Ovary (tissue), 9 donors: ENCODE measurements around the gene APPL2. TPM values are rescaled to one million over a fixed set of nuclear protein-coding genes. Genes with fewer than 3 reads are reported as not detected.

ENCODE experiments used
- DNase-seq, 5 donors: peaks; one replicate each; pipeline ENCODE4 v3.0.0-alpha.2; 2019 to 2020
- H3K27ac ChIP-seq, 2 donors: fragments of 200-600 bp; one replicate each; pipeline versions ENCODE4 v1.5.1 to v1.8.0; 2019 to 2022
- H3K27me3 ChIP-seq: fragments of 200-600 bp; one replicate; pipeline ENCODE4 v1.8.0; 2022
- H3K36me3 ChIP-seq: fragments of 200-600 bp; sonication (generic); one replicate; pipeline ENCODE4 v1.5.1; 2019
- H3K4me1 ChIP-seq: one replicate; pipeline ENCODE4 v1.8.1; 2013; ENCODE audit warnings: mild to moderate bottlenecking, moderate library complexity; ENCODE audit not compliant: insufficient read depth
- H3K4me3 ChIP-seq: fragments of 200-600 bp; sonication (generic); one replicate; pipeline ENCODE4 v1.5.1; 2017
- H3K9me3 ChIP-seq, 2 donors: fragments of 200-600 bp in 1 of 2; sonication (generic) in 1 of 2; one replicate each; pipeline versions ENCODE4 v1.5.1 to v1.8.1; 2013 to 2019; ENCODE audit warnings: mild to moderate bottlenecking in 1 of 2, moderate library complexity in 1 of 2
- CTCF ChIP-seq, 3 donors: fragments of 450-650 bp in 2 of 3; fragments of 200-600 bp in 1 of 3; IDR thresholded peaks; one replicate each; pipeline versions ENCODE4 v1.5.1 to v1.8.0; 2016 to 2022; ENCODE audit warnings: antibody characterized with exemption in 3 of 3, mild to moderate bottlenecking in 1 of 3
- EP300 ChIP-seq: sonication (generic); formaldehyde crosslinking; IDR thresholded peaks from one replicate; pipeline ENCODE4 v1.6.1; 2017; ENCODE audit warnings: antibody characterized with exemption
- POLR2A ChIP-seq: fragments of 450-650 bp; IDR thresholded peaks from one replicate; pipeline ENCODE4 v1.6.1; 2017; ENCODE audit warnings: antibody characterized with exemption, mild to moderate bottlenecking, moderate library complexity
- WGBS, 3 donors: extraction: QIAGEN DNeasy Blood & Tissue Kit in 1 of 3; methylation state at CpG; one replicate each; pipeline versions ENCODE4 v1.1.5 to v1.1.7; 2013 to 2017; 5-methylcytosine and 5-hydroxymethylcytosine counted together
- intact Hi-C, 4 donors: fragments of 100-400 bp; cut with DNase I; formaldehyde crosslinking; loops; one replicate each; pipeline versions ENCODE4 v1.11.0 to v1.15.1; 2022 to 2023
- polyA plus RNA-seq, 2 donors: library from polyadenylated mRNA; stranded (reverse); fragments of 200-250 nt in 1 of 2; fragments of 350-450 nt in 1 of 2; fragmentation: Illumina TruSeq in 1 of 2; extraction: RNeasy Lipid Tissue Mini Kit (QIAGEN cat#74804) in 1 of 2; gene quantifications; one replicate each; pipeline ENCODE4 v1.2.3, GENCODE V29; 2013 to 2014
- total RNA-seq, 7 donors: library from RNA; depleted of rRNA in 2 of 7; stranded (reverse); fragments of >200 nt in 2 of 7; fragmentation: NEBNext Ultra II Directional in 3 of 7; extraction: Animal tissue kit (Norgen Biotek cat#: 25700) in 3 of 7; gene quantifications; one replicate each; pipeline versions ENCODE4 v1.1.0 to v1.2.4, GENCODE V29; 2016 to 2023
- donor health status: DM: no; HTN: no; CAD: no; lungs with moderate emphysema.
- donor health status: DM: no; HTN: no; CAD: no.
- donor health status: Bipolar disorder and iron deficiency.
- donor health status: DM: yes; HTN: yes; CAD: no.
- donor health status: DM: no; HTN: no; CAD: no.
- donor health status: DM: yes; HTN: yes; CAD: no.

The APPL2 gene
- total and polyA plus RNA-seq, 9 donors, result 27.4 to 66.2 (median 36.2) TPM

- intact Hi-C loops, result no loop called here
- TF ChIP-seq EP300, result no peak
- no peak for TF ChIP-seq POLR2A
- no peak for TF ChIP-seq CTCF (IDR thresholded peaks at IDR 0.05)
- Histone ChIP-seq H3K36me3 (no peaks in the 10 kb centered on the region), H3K4me3 (no peak overlapping the region), H3K27ac (no peak overlapping the region), H3K27me3 (no peaks in the 10 kb centered on the region), H3K4me1 (no peaks in the 10 kb centered on the region), H3K9me3 (no peaks in the 10 kb centered on the region)
- no peak for DNase-seq
- WGBS, 3 donors, result 66 to 73% (median 71%) methylated on average over 4 of the region's 4 CpGs
These were observed 34.8 kb upstream of the APPL2 start for GRCh38 chr12:105270671-105271255.

GRCh38 chr12:105267711-105268110 is 31.7 kb upstream of the APPL2 start:
- no peaks in the 10 kb centered on the region for H3K9me3 ChIP-seq

GRCh38 chr12:105264771-105265170 is 28.8 kb upstream of the APPL2 start:
- no peaks in the 10 kb centered on the region for H3K27me3 ChIP-seq
- no peaks in the 10 kb centered on the region for H3K4me1 ChIP-seq
- intact Hi-C loops, result no loop called here
- no peak overlapping the region for H3K27ac ChIP-seq
- no peaks in the 10 kb centered on the region for H3K9me3 ChIP-seq
- WGBS, 3 donors, result 85 to 93% (median 86%) methylated on average over 4 of the region's 4 CpGs
- TF ChIP-seq CTCF (IDR thresholded peaks at IDR 0.05) (no peak), EP300 (no peak), POLR2A (no peak)
- no peaks in the 10 kb centered on the region for H3K36me3 ChIP-seq
- no peak overlapping the region for H3K4me3 ChIP-seq
- DNase-seq, result no peak

More at GRCh38 chr12:105267711-105268110, 31.7 kb upstream of the APPL2 start:
- 82 to 88% (median 87%) methylated on average over 4 of the region's 4 CpGs for WGBS, 3 donors
- Histone ChIP-seq H3K4me1 (no peaks in the 10 kb centered on the region), H3K27ac (no peak overlapping the region), H3K27me3 (no peaks in the 10 kb centered on the region), H3K4me3 (no peak overlapping the region), H3K36me3 (no peaks in the 10 kb centered on the region)
- intact Hi-C loops, result no loop called here
- no peak for DNase-seq
- TF ChIP-seq EP300 (no peak), POLR2A (no peak), CTCF (IDR thresholded peaks at IDR 0.05) (no peak)

GRCh38 chr12:105262461-105263184 is 26.6 kb upstream of the APPL2 start:
- no peak for DNase-seq
- Histone ChIP-seq H3K4me1 (no peaks in the 10 kb centered on the region), H3K27ac (no peak overlapping the region), H3K4me3 (no peak overlapping the region), H3K27me3 (no peaks in the 10 kb centered on the region), H3K36me3 (no peaks in the 10 kb centered on the region), H3K9me3 (no peaks in the 10 kb centered on the region)
- TF ChIP-seq POLR2A (no peak), EP300 (no peak)
- 80 to 84% (median 81%) methylated on average over 6 of the region's 6 CpGs for WGBS, 3 donors
- intact Hi-C loops, result no loop called here

GRCh38 chr12:105261010-105261409 is 25.0 kb upstream of the APPL2 start:
- Histone ChIP-seq H3K27ac (no peak overlapping the region), H3K36me3 (no peaks in the 10 kb centered on the region), H3K4me3 (no peak overlapping the region), H3K4me1 (no peaks in the 10 kb centered on the region), H3K27me3 (no peaks in the 10 kb centered on the region), H3K9me3 (no peaks in the 10 kb centered on the region)
- TF ChIP-seq EP300, result no peak
- TF ChIP-seq POLR2A, result no peak
- TF ChIP-seq CTCF (IDR thresholded peaks at IDR 0.05), result no peak
- intact Hi-C loops, result no loop called here
- WGBS, 3 donors, result 45 to 52% (median 46%) methylated on average over 2 of the region's 2 CpGs
- no peak for DNase-seq
